AG04449 (cell line): ENCODE measurements around the gene LRRC8E.

Experiments
- CTCF ChIA-PET: fragments of 350-600 bp; formaldehyde crosslinking; extraction: SDS; loops from one replicate; lab custom pipeline; 2021; ENCODE audit warnings: antibody characterized with exemption; lab: Yijun Ruan, JAX
- POLR2A ChIA-PET: fragments of 400-600, 350-600 bp; formaldehyde crosslinking; extraction: SDS; loops from one replicate; lab custom pipeline; 2020; ENCODE audit warnings: antibody characterized with exemption, inconsistent platforms; lab: Yijun Ruan, JAX
- DNase-seq: peaks from one replicate; pipeline ENCODE4 v3.0.0-alpha.2; 2010; ENCODE audit warnings: low read depth, low spot score
- H3K4me3 ChIP-seq: 2 replicates; pipeline ENCODE4 v1.5.1; 2011; ENCODE audit warnings: low read depth, mild to moderate bottlenecking, control low read depth, low read length
- CTCF ChIP-seq: IDR thresholded peaks from one replicate; pipeline ENCODE4 v1.5.1; 2011; ENCODE audit warnings: mild to moderate bottlenecking, moderate library complexity, low read length, control low read depth, inconsistent platforms; ENCODE audit not compliant: insufficient read depth; ENCODE audit errors: missing control alignments

LRRC8E gene

GRCh38 chr19:7861619-7862412 lies 26.5 kb upstream of the LRRC8E start:
- TF ChIP-seq CTCF, result no peak
- no peak overlapping the region; the same call in 1 of the 2 replicates for H3K4me3 ChIP-seq
- ChIA-PET CTCF (interaction anchor here (0.9 to 5.9 kb wide), 6 partner anchors 7 to 65 kb away, joined by 3 to 61 read pairs (median 4); partner anchors contain the start of gene MAP2K7), POLR2A (no interaction called here)
- DNase-seq, result no peak

GRCh38 chr19:7862413-7862951 lies 25.8 kb upstream of the LRRC8E start:
- H3K4me3 ChIP-seq, result no peak overlapping the region; the same call in 1 of the 2 replicates
- ChIA-PET CTCF (interaction anchor here (1.0 to 2.7 kb wide), 3 partner anchors 9 to 55 kb away, joined by 4 to 27 read pairs (median 4); partner anchors contain the start of gene MAP2K7), POLR2A (no interaction called here)
- DNase-seq, result no peak
- no peak for TF ChIP-seq CTCF

GRCh38 chr19:7863157-7863970 lies 24.9 kb upstream of the LRRC8E start:
- no peak for TF ChIP-seq CTCF
- CTCF ChIA-PET, result interaction anchor here (1.6 to 2.4 kb wide), 2 partner anchors 10 to 20 kb away, joined by 3 to 16 read pairs; no protein-coding TSS in a partner anchor
- DNase-seq, result no peak
- no peak overlapping the region for H3K4me3 ChIP-seq
- POLR2A ChIA-PET, result interaction anchor here (1.0 kb wide), 1 partner anchor 13 kb away, joined by 4 read pairs; no protein-coding TSS in a partner anchor

GRCh38 chr19:7863971-7864689 lies 24.2 kb upstream of the LRRC8E start:
- ChIA-PET POLR2A (interaction anchor here (1.0 kb wide), 1 partner anchor 13 kb away, joined by 4 read pairs; no protein-coding TSS in a partner anchor), CTCF (interaction anchor here (1.2 to 2.4 kb wide), 3 partner anchors 11 to 20 kb away, joined by 3 to 16 read pairs (median 3); no protein-coding TSS in a partner anchor)
- H3K4me3 ChIP-seq, result no peak overlapping the region
- no peak for TF ChIP-seq CTCF
- no peak for DNase-seq

GRCh38 chr19:7864690-7865074 lies 23.6 kb upstream of the LRRC8E start:
- no peak for TF ChIP-seq CTCF
- ChIA-PET POLR2A (no interaction called here), CTCF (interaction anchor here (1.2 to 2.4 kb wide), 4 partner anchors 11 to 39 kb away, joined by 3 to 16 read pairs (median 3); partner anchors contain the start of gene MAP2K7)
- DNase-seq, result no peak
- H3K4me3 ChIP-seq, result no peak overlapping the region
